Muscle of leg (tissue), 11 donors: ENCODE data around the gene GEMIN5. TPM values are rescaled to one million over a fixed set of nuclear protein-coding genes. Genes with fewer than 3 reads are reported as not detected.
A peak's percentile ranks its signal among the peaks of the same experiment; 100 is the strongest.

ENCODE experiments used
- DNase-seq: peaks from one replicate; pipeline ENCODE4 v3.0.0; 2013
- H3K27ac ChIP-seq: one replicate; pipeline ENCODE4 v1.5.1; 2013; ENCODE audit warnings: mild to moderate bottlenecking, low read length, control low read depth
- H3K27me3 ChIP-seq: one replicate; pipeline ENCODE4 v1.6.1; 2013; ENCODE audit warnings: low read length; ENCODE audit not compliant: control insufficient read depth, insufficient read depth
- H3K36me3 ChIP-seq: one replicate; pipeline ENCODE4 v1.6.1; 2013; ENCODE audit warnings: low read length; ENCODE audit not compliant: control insufficient read depth, insufficient read depth
- H3K4me1 ChIP-seq: one replicate; pipeline ENCODE4 v1.6.1; 2013; ENCODE audit warnings: low read length; ENCODE audit not compliant: control insufficient read depth, insufficient read depth
- H3K4me3 ChIP-seq: one replicate; pipeline ENCODE4 v1.5.1; 2013; ENCODE audit warnings: low read length, control low read depth
- H3K9me3 ChIP-seq: replicated peaks from 2 replicates; pipeline ENCODE4 v1.6.1; 2013; ENCODE audit warnings: low read depth, low read length; ENCODE audit not compliant: control insufficient read depth
- WGBS: methylation state at CpG from one replicate; pipeline ENCODE4 v1.1.5; 2013; ENCODE audit warnings: missing lambda C conversion rate; ENCODE audit not compliant: insufficient coverage; 5-methylcytosine and 5-hydroxymethylcytosine counted together
- polyA plus RNA-seq, 8 donors: library from polyadenylated mRNA; unstranded; fragments of 120-200 nt; gene quantifications; one replicate each; pipeline versions ENCODE4 v1.2.1 to v1.2.3, GENCODE V29; 2013; ENCODE audit warnings: inconsistent platforms in 1 of 8, low replicate concordance in 1 of 8; ENCODE audit not compliant: insufficient read length in 8 of 8, insufficient read depth in 1 of 8
- total RNA-seq: library from RNA; stranded (reverse); fragments of 120-200 nt; gene quantifications from one replicate; pipeline ENCODE4 v1.2.4, GENCODE V29; 2013

Gene GEMIN5
- total and polyA plus RNA-seq, 9 donors, result 12.3 to 17.6 (median 15.7) TPM

GRCh38 chr5:154850255-154851062, 87.6 kb downstream of the GEMIN5 start, which contains the start of gene FAXDC2:
FAXDC2 (minus strand) TSS chr5:154850603; CDS start chr5:154838178, 12,425 bp downstream.
- H3K9me3 ChIP-seq, result no peaks in the 10 kb centered on the region
- DNase-seq, result peak; percentile 98
- H3K27ac ChIP-seq, result peak within 1 kb of the TSS; percentile 87
- peak within 1 kb of the TSS; percentile 58 for H3K4me3 ChIP-seq
- 10% methylated on average over 2 of the region's 11 CpGs for WGBS
- H3K4me1 ChIP-seq, result peaks cover 10% of the 10 kb centered on the region
- no peaks in the 10 kb centered on the region for H3K27me3 ChIP-seq
- H3K36me3 ChIP-seq, result peaks cover 2% of the 10 kb centered on the region

- no peaks in the 10 kb centered on the region for H3K9me3 ChIP-seq
- H3K4me1 ChIP-seq, result peaks cover 10% of the 10 kb centered on the region
- WGBS, result 46% methylated on average over 2 of the region's 2 CpGs
- no peaks in the 10 kb centered on the region for H3K27me3 ChIP-seq
- no peak for DNase-seq
- H3K27ac ChIP-seq, result peak overlapping the region; percentile 87
- peaks cover 2% of the 10 kb centered on the region for H3K36me3 ChIP-seq
- peak overlapping the region; percentile 58 for H3K4me3 ChIP-seq
Observed at GRCh38 chr5:154849791-154850201, 88.2 kb downstream of the GEMIN5 start.

DNA sequence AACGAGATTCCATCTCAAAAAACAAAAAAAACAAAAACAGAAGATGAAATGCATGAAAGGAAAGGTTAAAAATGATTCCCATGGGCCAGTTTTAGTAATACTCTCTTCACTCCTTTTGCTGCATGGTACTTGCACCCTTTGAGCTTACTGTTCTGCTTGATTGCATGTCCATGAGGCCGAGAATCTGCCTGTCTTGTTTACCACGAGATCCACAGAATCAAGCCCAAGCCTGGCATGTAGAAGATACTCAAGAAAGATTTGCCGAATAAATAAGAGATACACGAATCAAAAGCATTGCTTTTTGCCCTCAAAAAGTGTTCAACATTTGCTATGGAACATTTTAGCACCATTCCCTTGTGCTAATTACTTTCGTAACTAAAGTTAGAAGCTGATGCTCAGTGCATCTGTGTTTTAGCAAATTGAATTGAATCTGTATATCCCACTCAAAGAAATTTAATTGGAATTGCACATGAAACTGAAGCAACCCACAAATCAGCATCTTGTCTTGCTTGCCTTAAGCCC, 88.7 kb downstream of the GEMIN5 start:
- H3K27ac ChIP-seq, result peak overlapping the region; percentile 87
- WGBS, result 85% methylated on average over 3 of the region's 6 CpGs

DNA sequence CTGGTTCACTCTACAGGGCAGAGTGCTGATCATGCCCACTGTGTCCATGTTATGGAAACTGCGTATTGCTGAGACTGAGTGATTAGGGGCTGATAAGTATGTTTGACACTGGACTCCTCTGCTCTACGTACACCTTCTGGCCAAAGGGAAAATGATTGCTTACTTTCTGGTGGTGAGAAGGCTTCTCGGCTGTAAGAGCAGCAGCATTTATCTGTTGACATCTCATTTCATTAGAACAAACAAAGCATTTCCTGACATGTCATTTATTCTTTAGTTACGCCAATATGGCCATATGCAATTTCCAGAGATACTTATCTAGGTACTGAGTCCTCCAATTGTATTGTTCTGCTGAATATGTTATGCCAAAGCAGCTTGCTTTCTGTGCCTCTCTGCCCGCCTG, 93.2 kb downstream of the GEMIN5 start:
- WGBS, result no CpG with 5 or more reads among the region's 5 CpGs
- no peak overlapping the region for H3K27ac ChIP-seq

More for the DNA sequence above, 88.7 kb downstream of the GEMIN5 start:
- peaks cover 10% of the 10 kb centered on the region for H3K4me1 ChIP-seq
- no peaks in the 10 kb centered on the region for H3K27me3 ChIP-seq
- peaks cover 2% of the 10 kb centered on the region for H3K36me3 ChIP-seq
- no peaks in the 10 kb centered on the region for H3K9me3 ChIP-seq
- H3K4me3 ChIP-seq, result no peak overlapping the region
- DNase-seq, result no peak

DNA sequence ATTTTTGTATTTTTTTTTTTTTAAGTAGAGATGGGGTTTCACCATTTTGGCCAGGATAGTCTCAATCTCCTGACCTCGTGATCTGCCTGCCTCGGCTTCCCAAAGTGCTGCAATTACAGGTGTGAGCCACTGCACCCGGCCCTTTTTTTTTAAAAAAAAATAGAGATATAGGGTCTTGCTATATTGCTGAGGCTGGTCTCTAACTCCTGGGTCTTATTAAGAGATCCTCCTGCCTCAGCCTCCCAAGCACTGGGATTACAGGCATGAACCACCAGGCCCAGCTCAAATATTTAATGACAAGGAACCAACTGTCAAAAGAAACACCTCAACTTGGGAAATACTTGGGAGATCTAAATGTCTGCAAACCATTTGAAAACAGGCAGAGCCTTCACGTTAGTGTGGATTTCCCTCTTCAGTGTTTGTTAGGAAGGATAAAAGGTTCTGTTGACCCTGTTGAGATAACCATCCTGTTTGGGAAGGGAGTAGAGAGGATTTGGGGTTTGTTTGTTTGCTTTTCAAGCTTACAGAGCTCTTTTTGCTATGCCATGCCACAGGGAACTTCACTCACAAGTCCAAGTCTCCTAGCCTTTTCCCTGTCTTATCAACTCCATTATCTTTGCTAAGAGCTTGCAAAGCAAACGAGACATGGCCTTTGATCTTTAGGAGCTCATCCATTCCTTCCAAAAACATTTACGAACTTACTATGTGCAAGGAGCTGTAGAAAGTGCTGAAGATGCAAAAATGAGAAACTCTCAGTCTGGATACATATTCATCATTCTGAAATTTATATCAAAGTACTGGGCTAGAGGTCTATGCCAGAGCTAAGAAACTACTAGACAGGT, 95.1 kb downstream of the GEMIN5 start:
- WGBS, result 67% methylated on average over 1 of the region's 6 CpGs
- peaks cover 11% of the 10 kb centered on the region for H3K36me3 ChIP-seq
- no peak overlapping the region for H3K4me3 ChIP-seq
- no peaks in the 10 kb centered on the region for H3K27me3 ChIP-seq
- DNase-seq, result no peak
- H3K4me1 ChIP-seq, result no peaks in the 10 kb centered on the region
- no peaks in the 10 kb centered on the region for H3K9me3 ChIP-seq
- no peak overlapping the region for H3K27ac ChIP-seq

More for the DNA sequence above, 93.2 kb downstream of the GEMIN5 start:
- H3K9me3 ChIP-seq, result no peaks in the 10 kb centered on the region
- no peaks in the 10 kb centered on the region for H3K27me3 ChIP-seq
- H3K4me3 ChIP-seq, result no peak overlapping the region
- no peaks in the 10 kb centered on the region for H3K4me1 ChIP-seq
- peaks cover 10% of the 10 kb centered on the region for H3K36me3 ChIP-seq
- no peak for DNase-seq

GRCh38 chr5:154841273-154841661, 96.7 kb downstream of the GEMIN5 start:
- no peak overlapping the region for H3K27ac ChIP-seq
- H3K4me3 ChIP-seq, result no peak overlapping the region
- H3K36me3 ChIP-seq, result peaks cover 19% of the 10 kb centered on the region
- DNase-seq, result no peak
- H3K27me3 ChIP-seq, result no peaks in the 10 kb centered on the region
- H3K4me1 ChIP-seq, result no peaks in the 10 kb centered on the region
- no peaks in the 10 kb centered on the region for H3K9me3 ChIP-seq

DNA sequence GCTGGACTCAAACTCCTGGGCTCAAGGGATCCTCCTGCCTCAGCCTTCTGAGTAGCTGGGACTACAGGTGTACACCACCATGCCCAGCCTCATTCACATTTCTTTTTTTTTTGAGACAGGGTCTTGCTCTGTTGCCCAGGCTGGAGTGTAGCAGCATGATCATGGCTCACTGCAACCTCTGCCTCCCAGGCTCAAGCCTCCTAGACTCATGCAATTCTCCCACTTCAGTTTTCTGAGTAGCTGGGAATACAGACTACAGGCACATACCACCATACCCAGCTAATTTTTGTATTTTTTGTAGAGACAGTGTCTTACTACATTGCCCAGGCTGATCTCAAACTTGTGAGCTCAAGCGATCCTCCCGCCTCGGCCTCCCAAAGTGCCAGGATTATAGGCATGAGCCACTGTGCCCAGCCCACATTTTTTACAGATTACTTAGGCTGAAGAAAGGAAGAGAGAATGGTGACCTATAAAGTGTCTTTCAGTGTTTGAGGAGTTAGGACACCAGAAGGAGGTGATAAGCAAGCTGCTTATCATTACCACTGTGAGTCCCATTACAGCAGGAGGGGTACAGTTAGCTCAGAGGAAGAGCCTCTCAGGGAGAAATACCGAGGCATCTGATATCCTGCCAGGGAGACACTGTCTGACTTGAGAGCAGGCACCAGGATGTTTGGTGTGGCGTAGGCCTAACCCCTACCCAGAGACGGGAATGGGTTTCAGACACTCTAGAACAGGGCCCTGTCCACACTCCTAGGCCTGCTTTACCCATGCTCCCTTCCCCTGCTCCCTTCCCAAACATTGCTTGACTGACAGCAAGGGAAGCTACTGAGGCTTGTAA, 97.4 kb downstream of the GEMIN5 start:
- DNase-seq, result no peak
- H3K4me1 ChIP-seq, result no peaks in the 10 kb centered on the region
- peaks cover 22% of the 10 kb centered on the region for H3K36me3 ChIP-seq
- H3K9me3 ChIP-seq, result no peaks in the 10 kb centered on the region
- H3K27ac ChIP-seq, result no peak overlapping the region
- 57% methylated on average over 1 of the region's 6 CpGs for WGBS
- no peak overlapping the region for H3K4me3 ChIP-seq
- H3K27me3 ChIP-seq, result no peaks in the 10 kb centered on the region

Other genes with a start within 250 kb of the GEMIN5 start
- 35.6 TPM for gene LARP1, start 182.8 kb downstream of the GEMIN5 start, total RNA-seq
- gene LARP1, start 182.8 kb downstream of the GEMIN5 start, polyA plus RNA-seq, result 100 to 1,000 TPM in 1 of 8 donors, 10 to 100 TPM in 7; 74.6 to 114 (median 88.6) TPM
- gene FAXDC2, start 87.6 kb downstream of the GEMIN5 start, total RNA-seq, result 13.0 TPM
- 10 to 100 TPM; 11.1 to 16.5 (median 13.0) TPM for gene FAXDC2, start 87.6 kb downstream of the GEMIN5 start, polyA plus RNA-seq
- gene CNOT8, start 79.6 kb downstream of the GEMIN5 start, total RNA-seq, result 39.2 TPM
- gene CNOT8, start 79.6 kb downstream of the GEMIN5 start, polyA plus RNA-seq, result 10 to 100 TPM; 35.3 to 44.9 (median 38.4) TPM
- 34.1 TPM for gene MRPL22, start 2.9 kb upstream of the GEMIN5 start, total RNA-seq
- 10 to 100 TPM; 29.0 to 39.6 (median 35.0) TPM for gene MRPL22, start 2.9 kb upstream of the GEMIN5 start, polyA plus RNA-seq
- gene KIF4B, start 75.5 kb upstream of the GEMIN5 start, total RNA-seq, result under 0.01 TPM
- under 1 TPM; 0.05 to 0.15 (median 0.08) TPM for gene KIF4B, start 75.5 kb upstream of the GEMIN5 start, polyA plus RNA-seq